GM23338 (cell line): ENCODE results near the gene MYBPC2. TPM values are rescaled to one million over a fixed set of nuclear protein-coding genes. Genes with fewer than 3 reads are reported as not detected.

Experiments used
- ATAC-seq: fragments of 200-7000 bp; cut with Tn5 transposase; 3 replicates; pipeline ENCODE4 v1.9.1; 2020
- DNase-seq: peaks from one replicate; pipeline ENCODE4 v3.0.0-alpha.2; 2015; ENCODE audit warnings: low spot score
- H2AFZ ChIP-seq: fragments of 200-600 bp; sonication (generic); 2 replicates; pipeline ENCODE4 v1.8.0; 2016; ENCODE audit warnings: antibody characterized with exemption, mild to moderate bottlenecking, moderate library complexity
- H3F3A ChIP-seq: fragments of 200-600 bp; sonication (generic); replicated peaks from 2 replicates; pipeline ENCODE4 v1.8.0; 2017; ENCODE audit warnings: antibody characterized with exemption, mixed run types, low read depth
- H3K27ac ChIP-seq: fragments of 200-600 bp; sonication (generic); 2 replicates; pipeline ENCODE4 v1.6.1; 2016; ENCODE audit warnings: low read depth
- H3K27me3 ChIP-seq: fragments of 200-600 bp; sonication (generic); 2 replicates; pipeline ENCODE4 v1.8.0; 2016; ENCODE audit warnings: mild to moderate bottlenecking, mixed run types, moderate library complexity; ENCODE audit not compliant: insufficient read depth
- H3K36me3 ChIP-seq: fragments of 200-600 bp; sonication (generic); 2 replicates; pipeline ENCODE4 v1.8.0; 2016; ENCODE audit warnings: mild to moderate bottlenecking; ENCODE audit not compliant: insufficient read depth
- H3K4me1 ChIP-seq: fragments of 200-600 bp; sonication (generic); 2 replicates; pipeline ENCODE4 v1.8.0; 2016; ENCODE audit warnings: mild to moderate bottlenecking, moderate library complexity; ENCODE audit not compliant: insufficient read depth
- H3K4me2 ChIP-seq: fragments of 200-600 bp; sonication (generic); 2 replicates; pipeline ENCODE4 v1.7.1; 2017; ENCODE audit warnings: mixed run types
- H3K4me3 ChIP-seq: fragments of 200-600 bp; sonication (generic); 2 replicates; pipeline ENCODE4 v1.6.1; 2016; ENCODE audit warnings: mixed run types
- H3K79me2 ChIP-seq: fragments of 200-600 bp; sonication (generic); replicated peaks from 2 replicates; pipeline ENCODE4 v1.8.0; 2017; ENCODE audit warnings: mild to moderate bottlenecking; ENCODE audit not compliant: insufficient read depth
- H3K9me2 ChIP-seq: fragments of 200-600 bp; sonication (generic); 2 replicates; pipeline ENCODE4 v1.8.0; 2017; ENCODE audit not compliant: insufficient read depth
- H4K20me1 ChIP-seq: fragments of 200-600 bp; sonication (generic); replicated peaks from 2 replicates; pipeline ENCODE4 v1.8.0; 2017; ENCODE audit warnings: mild to moderate bottlenecking; ENCODE audit not compliant: insufficient read depth
- H3K27ac Mint-ChIP-seq: 2 replicates; pipeline ENCODE4 v1.8.0; 2020; ENCODE audit warnings: inconsistent platforms, mild to moderate bottlenecking, moderate library complexity, mixed read lengths
- H3K27me3 Mint-ChIP-seq: 3 replicates; pipeline ENCODE4 v1.8.0; 2022; ENCODE audit warnings: low read depth, mild to moderate bottlenecking, moderate library complexity, mixed read lengths, inconsistent platforms; ENCODE audit not compliant: insufficient read depth, poor library complexity
- H3K36me3 Mint-ChIP-seq: 3 replicates; pipeline ENCODE4 v1.8.0; 2021; ENCODE audit warnings: low read depth, mild to moderate bottlenecking, inconsistent platforms, moderate library complexity, mixed read lengths
- H3K4me1 Mint-ChIP-seq: 3 replicates; pipeline ENCODE4 v1.8.0; 2020; ENCODE audit warnings: mild to moderate bottlenecking, inconsistent platforms, mixed read lengths
- H3K4me3 Mint-ChIP-seq: 3 replicates; pipeline ENCODE4 v1.8.0; 2021; ENCODE audit warnings: moderate library complexity, mild to moderate bottlenecking, inconsistent platforms, mixed read lengths
- H3K9me3 Mint-ChIP-seq: 3 replicates; pipeline ENCODE4 v1.8.0; 2020; ENCODE audit warnings: moderate library complexity, mild to moderate bottlenecking, inconsistent platforms, mixed read lengths
- CREB1 ChIP-seq: fragments of 250-450 bp; sonication (Bioruptor Pico); IDR thresholded peaks from 2 replicates; pipeline ENCODE4 v1.5.0; 2020; ENCODE audit warnings: low read depth, mild to moderate bottlenecking, moderate library complexity
- ETS1 ChIP-seq: IDR thresholded peaks from 2 replicates; pipeline ENCODE4 v1.6.1; 2016; ENCODE audit warnings: antibody characterized with exemption
- EZH2 ChIP-seq: fragments of 200-600 bp; sonication (generic); IDR thresholded peaks from one replicate; pipeline ENCODE4 v1.8.0; 2017; ENCODE audit warnings: antibody characterized with exemption, mild to moderate bottlenecking, low read depth; ENCODE audit not compliant: unreplicated experiment
- EZH2phosphoT487 ChIP-seq: fragments of 200-600 bp; sonication (generic); IDR thresholded peaks from one replicate; pipeline ENCODE4 v1.8.1; 2018; ENCODE audit warnings: antibody characterized with exemption; ENCODE audit not compliant: unreplicated experiment
- JUNB ChIP-seq: IDR thresholded peaks from one replicate; pipeline ENCODE4 v1.6.1; 2016; ENCODE audit warnings: antibody characterized with exemption; ENCODE audit not compliant: unreplicated experiment
- POLR2AphosphoS5 ChIP-seq: IDR thresholded peaks from 2 replicates; pipeline ENCODE4 v1.6.1; 2016; ENCODE audit warnings: antibody characterized with exemption, low read depth
- ZNF114 ChIP-seq: fragments of 250-450 bp; sonication (Bioruptor Pico); IDR thresholded peaks from 2 replicates; pipeline ENCODE4 v1.5.0; 2020; ENCODE audit warnings: mild to moderate bottlenecking, moderate library complexity
- ZNF331 ChIP-seq: fragments of 250-450 bp; sonication (Bioruptor Pico); IDR thresholded peaks from 2 replicates; pipeline ENCODE4 v1.5.0; 2020; ENCODE audit warnings: low read depth, mild to moderate bottlenecking, moderate library complexity
- ZNF462 ChIP-seq: fragments of 250-450 bp; sonication (Bioruptor Pico); IDR thresholded peaks from 2 replicates; pipeline ENCODE4 v1.5.0; 2020; ENCODE audit warnings: mild to moderate bottlenecking, moderate library complexity
- polyA plus RNA-seq: library from polyadenylated mRNA; unstranded; fragments of >200 nt; fragmentation: Nextera tagmentation; extraction: Ambion mirVana; gene quantifications from 2 replicates; pipeline ENCODE4 v1.2.1, GENCODE V29; 2016
- total RNA-seq: library from RNA; depleted of rRNA; stranded (reverse); fragments of >200 nt; shearing (Covaris generic); gene quantifications from 2 replicates; pipeline ENCODE4 v1.2.3, GENCODE V29; 2014

MYBPC2 gene
- total and polyA plus RNA-seq, 2 experiments from 2014 or later: 4.2 to 5.9 TPM

- TF ChIP-seq ZNF462 (CRISPR knock-in tag) (no peak), POLR2AphosphoS5 (no peak), ETS1 (no peak)
Observed at GRCh38 chr19:50453243-50453642, 20.6 kb downstream of the MYBPC2 start (continued).

- no peak overlapping the region for H3K27ac Mint-ChIP-seq
- H3K9me3 Mint-ChIP-seq: peaks cover 86% of the 10 kb centered on the region
- peaks cover 43% of the 10 kb centered on the region for H3K36me3 Mint-ChIP-seq
- no peaks in the 10 kb centered on the region for H3F3A ChIP-seq
- H3K4me2 ChIP-seq: no peak overlapping the region
- H2AFZ ChIP-seq: no peak overlapping the region
- no peaks in the 10 kb centered on the region for H3K79me2 ChIP-seq
- H3K27me3 ChIP-seq: no peaks in the 10 kb centered on the region
- ATAC-seq: no peak
- H3K9me2 ChIP-seq: 0 out of 2 replicates have a peak, but pooled peaks cover 3% of the 10 kb centered on the region
- no peak overlapping the region for H3K27ac ChIP-seq
- H3K4me3 ChIP-seq: no peak overlapping the region
- H3K4me1 ChIP-seq: no peaks in the 10 kb centered on the region
- H3K27me3 Mint-ChIP-seq: peaks cover 8% of the 10 kb centered on the region
- no peak overlapping the region for H3K4me3 Mint-ChIP-seq
- H3K36me3 ChIP-seq: no peaks in the 10 kb centered on the region
- no peak for DNase-seq
- H3K4me1 Mint-ChIP-seq: no peaks in the 10 kb centered on the region
- no peaks in the 10 kb centered on the region for H4K20me1 ChIP-seq
- TF ChIP-seq ZNF462 (CRISPR knock-in tag): no peak
- TF ChIP-seq EZH2: no peak
- TF ChIP-seq JUNB: no peak
- no peak for TF ChIP-seq ZNF331 (CRISPR knock-in tag)
- no peak for TF ChIP-seq ZNF114 (CRISPR knock-in tag)
- no peak for TF ChIP-seq CREB1 (CRISPR knock-in tag)
- TF ChIP-seq EZH2phosphoT487: no peak
Observed at GRCh38 chr19:50455992-50456391, 23.3 kb downstream of the MYBPC2 start.
